Measurements from ENCODE around the gene IL3RA. TPM values are rescaled to one million over a fixed set of nuclear protein-coding genes. Genes with fewer than 3 reads are reported as not detected.

Gene IL3RA
- total RNA-seq, 1 experiment from 2014 or later: 0.26 TPM

GRCh38 chrX:1430451-1430850 is 93.9 kb downstream of the IL3RA start:
- no peak for ATAC-seq
- Mint-ChIP-seq H3K36me3 (peaks cover 36% of the 10 kb centered on the region), H3K9me3 (peaks cover 5% of the 10 kb centered on the region), H3K27me3 (ENCODE audit: low read depth) (no peaks in the 10 kb centered on the region), H3K4me3 (no peak overlapping the region), H3K4me1 (no peaks in the 10 kb centered on the region; the same call in 1 of the 2 replicates), H3K27ac (no peak overlapping the region)
- ChIA-PET POLR2A (no interaction called here), CTCF (no interaction called here)
- DNase-seq (ENCODE audit: low spot score): no peak
- TF ChIP-seq HMGA2 (CRISPR knock-in tag; IDR thresholded peaks at IDR 0.05) (peak; percentile 92; the same call in 1 of the 2 replicates), ESRRA (CRISPR knock-in tag; IDR thresholded peaks at IDR 0.05; ENCODE audit: borderline replicate concordance) (no peak), NFATC4 (CRISPR knock-in tag; IDR thresholded peaks at IDR 0.05) (no peak), ZNF317 (CRISPR knock-in tag; IDR thresholded peaks at IDR 0.05; ENCODE audit: borderline replicate concordance, low read depth) (no peak), IRF2 (CRISPR knock-in tag; IDR thresholded peaks at IDR 0.05; ENCODE audit: borderline replicate concordance, low read depth) (no peak), PRDM15 (CRISPR knock-in tag; IDR thresholded peaks at IDR 0.05) (no peak), ZBTB43 (CRISPR knock-in tag; IDR thresholded peaks at IDR 0.05) (no peak), EMX1 (CRISPR knock-in tag; IDR thresholded peaks at IDR 0.05) (no peak), ZNF121 (CRISPR knock-in tag; IDR thresholded peaks at IDR 0.05) (peak; percentile 74), E2F4 (CRISPR knock-in tag; IDR thresholded peaks at IDR 0.05; ENCODE audit: borderline replicate concordance, low read depth) (no peak), NR2C2 (CRISPR knock-in tag; IDR thresholded peaks at IDR 0.05) (no peak)

Small RNAs within 50 kb of the gene (microRNA-seq; reads per million reads assigned to microRNA genes)
- not detected for gene MIR3690 (ENCODE audit: borderline number of aligned reads)

Other genes starting within 250 kb of the IL3RA start
- gene CRLF2, start 124.1 kb upstream of the IL3RA start, total RNA-seq (2021): 0.11 TPM in 1 of 3 replicates, not detected in the others
- gene CSF2RA, start 68.0 kb upstream of the IL3RA start, total RNA-seq (2021): 1.2 to 3.0 TPM (median 2.4 TPM) in 3 replicates
- gene SLC25A6, start 55.3 kb downstream of the IL3RA start, total RNA-seq (2021): 627 to 722 TPM (median 720 TPM) in 3 replicates
- 70.6 to 88.2 TPM (median 83.1 TPM) in 3 replicates for gene ASMTL, start 116.1 kb downstream of the IL3RA start, total RNA-seq (2021)
- gene P2RY8, start 200.4 kb downstream of the IL3RA start, total RNA-seq (2021): 0.32 to 0.37 TPM (median 0.32 TPM) in 3 replicates